Measurements from ENCODE around the gene AHNAK. TPM values are rescaled to one million over a fixed set of nuclear protein-coding genes. Genes with fewer than 3 reads are reported as not detected.

AHNAK gene
- total and polyA plus RNA-seq, 2 of the 8 experiments (the other 6 are each of a cell fraction or from before 2014, with no cell fraction given) = 2.0 to 5.8 TPM

DNA sequence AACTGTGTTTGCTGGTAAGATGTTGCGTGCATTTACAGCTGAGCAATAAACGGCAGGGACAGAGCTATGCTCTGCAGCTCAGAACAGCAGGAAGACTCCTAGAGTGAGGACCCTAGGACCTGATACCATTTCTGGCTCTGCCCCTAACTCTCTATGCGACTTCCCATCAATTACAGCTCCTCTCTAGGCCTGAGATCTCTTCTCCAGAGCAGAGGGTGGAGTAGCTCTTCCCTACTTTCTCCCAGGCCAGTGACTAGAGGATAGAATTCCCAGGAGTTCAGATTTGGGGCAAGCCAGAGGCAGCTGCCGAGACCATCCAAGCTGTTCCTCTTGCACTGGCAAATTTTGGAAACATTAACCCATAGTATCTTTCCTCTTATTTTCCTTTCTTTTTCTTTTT is 140.6 kb downstream of the AHNAK start (continued):
- TF ChIP-seq FOSL1 (IDR thresholded peaks at IDR 0.05; ENCODE audit: insufficient read depth, low read depth, low read length) = no peak
